Urothelium cell line (cell line): ENCODE measurements around the gene STEAP1B.
"Not testable (repeated sequence)": the region's sequence is repeated elsewhere in the genome, so short reads cannot be mapped to it uniquely, and the experiment has no call there.

Source experiments
- DNase-seq: peaks from one replicate; pipeline ENCODE4 v3.0.0; 2011; ENCODE audit warnings: low spot score, mixed read lengths
- FAIRE-seq: peaks from 2 replicates; lab custom pipeline; 2011; peaks lifted over from hg19 to GRCh38; lab: Jason Lieb, UNC

The STEAP1B gene

DNA sequence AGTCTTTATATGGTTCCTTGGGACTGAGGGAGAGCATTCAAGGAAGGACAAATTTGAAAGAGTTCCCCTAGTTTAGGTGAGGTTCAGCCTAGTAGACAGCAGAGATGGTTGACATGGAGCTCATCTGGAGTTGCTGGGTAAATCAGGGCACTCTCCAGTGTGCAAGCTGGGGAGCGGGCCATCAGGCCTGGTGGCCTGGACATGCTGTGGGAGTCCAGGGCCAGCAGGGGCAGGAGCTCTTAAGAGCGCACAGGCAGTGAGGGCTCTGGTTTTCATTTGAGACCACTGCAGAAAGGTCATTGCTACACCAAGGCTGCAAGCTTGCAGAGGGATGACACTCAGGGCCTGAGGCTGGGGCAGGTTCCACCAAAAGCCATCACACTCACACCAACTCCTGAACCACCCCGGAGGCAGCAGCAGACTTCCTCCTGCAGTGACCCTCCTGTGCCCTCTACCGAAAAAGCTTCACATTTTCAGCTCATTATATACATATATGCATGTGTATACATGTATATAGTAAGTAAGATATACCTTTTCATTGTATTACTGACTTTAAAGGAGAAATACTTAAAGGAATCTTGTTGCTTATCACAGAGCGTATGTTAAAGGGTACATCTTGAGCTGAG, 39.5 kb downstream of the STEAP1B start:
- FAIRE-seq (no peak), DNase-seq (no peak)

DNA sequence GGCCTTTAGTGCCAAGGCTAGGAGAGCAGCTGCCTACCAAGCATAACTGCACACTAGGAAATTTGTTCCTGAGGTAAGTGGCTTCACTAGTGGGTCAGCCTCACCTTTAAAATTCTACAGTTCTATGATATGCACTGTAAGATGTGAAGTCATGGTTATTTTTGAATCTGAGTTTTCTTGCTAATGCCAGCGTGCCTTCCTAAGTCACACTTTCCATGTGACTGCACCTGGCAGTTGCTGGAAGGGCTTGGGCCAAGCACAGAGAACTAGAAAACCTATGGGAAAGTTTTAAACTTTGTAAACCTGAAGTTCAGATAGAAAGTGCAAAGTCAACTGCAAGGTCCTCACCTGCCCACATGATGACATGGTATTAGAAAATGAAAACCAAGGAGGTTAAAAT, 42.5 kb downstream of the STEAP1B start:
- no peak for DNase-seq
- no peak for FAIRE-seq

DNA sequence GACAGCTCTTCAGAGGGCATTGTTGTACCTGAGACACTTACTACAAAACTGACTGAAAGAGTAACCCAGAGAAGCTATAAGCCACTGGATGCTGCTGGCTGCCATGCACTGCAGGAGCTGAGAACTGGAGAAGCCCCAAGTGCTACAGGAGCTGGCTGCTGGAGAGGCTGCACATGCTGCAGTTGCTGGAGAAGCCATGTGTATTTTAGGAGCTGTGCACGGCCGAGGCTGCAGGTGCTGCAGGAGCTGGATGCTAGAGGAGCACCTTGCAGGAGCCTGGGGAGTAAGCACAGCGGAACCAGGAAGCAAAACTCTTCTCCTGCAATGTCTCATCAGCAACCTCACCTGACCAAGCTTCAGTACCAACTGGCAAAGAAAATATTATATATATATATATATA, 45.5 kb downstream of the STEAP1B start:
- FAIRE-seq: no peak
- no peak for DNase-seq

DNA sequence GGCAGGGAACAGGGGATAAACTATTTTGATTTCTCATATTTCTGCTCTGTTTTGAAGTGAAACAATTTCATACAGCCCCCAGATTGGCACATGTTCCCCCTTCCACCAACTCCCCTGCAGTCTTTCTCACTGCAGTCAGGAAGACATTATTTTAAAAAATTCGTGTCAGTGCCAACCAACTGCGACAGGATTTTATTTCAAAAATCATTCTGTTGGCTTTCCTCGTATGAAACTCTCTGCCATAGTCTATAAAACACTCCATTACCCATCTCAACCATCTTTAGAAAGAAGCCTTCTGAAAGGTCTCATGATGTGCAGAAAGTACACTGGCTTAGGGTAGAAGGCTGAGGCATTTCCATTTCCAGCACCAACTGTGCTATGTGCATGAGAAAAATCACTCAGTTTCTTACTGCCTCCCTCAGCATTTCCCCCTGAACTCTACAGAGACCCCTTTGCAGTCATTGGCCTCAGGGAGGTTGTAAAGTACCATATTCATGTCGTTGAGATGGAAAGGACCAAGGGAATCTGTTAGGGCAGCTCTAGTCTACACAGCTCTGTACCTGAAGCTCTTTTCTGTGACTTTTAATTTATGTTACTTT, 46.9 kb downstream of the STEAP1B start:
- DNase-seq (no peak), FAIRE-seq (no peak)

DNA sequence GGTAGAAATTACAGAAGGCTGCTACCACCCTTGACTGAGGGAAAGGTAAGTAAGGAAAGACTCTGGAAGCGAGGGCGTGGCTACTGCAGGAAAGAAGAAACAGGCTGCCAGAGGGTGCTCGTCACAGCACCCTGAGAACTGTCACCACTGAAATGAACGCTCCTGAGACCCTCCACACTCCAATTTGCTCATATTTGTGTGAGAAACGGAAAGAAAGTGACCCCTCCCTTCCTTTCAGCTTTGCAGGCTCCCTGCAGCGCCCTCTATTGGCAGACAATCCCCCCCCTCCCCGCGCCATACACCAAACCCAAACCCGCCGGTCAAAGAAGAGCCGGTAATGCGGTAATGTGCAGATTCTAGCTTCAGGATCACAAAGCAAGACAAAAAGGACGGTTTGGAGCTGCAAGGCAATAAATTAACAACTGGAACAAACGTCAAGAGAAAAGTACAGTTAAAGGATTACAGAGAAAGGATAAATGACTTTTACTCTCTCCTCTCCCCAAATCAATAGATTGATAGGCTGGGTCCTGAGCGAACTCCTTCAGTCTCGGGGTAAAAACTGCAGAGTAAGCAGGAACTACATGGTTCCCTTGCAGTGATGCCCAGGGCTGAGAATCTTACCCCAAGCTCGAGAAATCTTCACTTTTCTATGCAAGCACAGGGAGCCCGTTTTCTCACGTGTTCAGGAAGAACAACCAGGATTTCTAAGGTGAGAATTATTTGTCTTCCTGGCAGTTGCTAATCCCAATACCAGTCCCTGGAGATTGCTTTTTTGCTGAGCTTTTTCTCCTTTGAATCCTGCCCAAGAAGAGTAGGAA, 47.6 kb downstream of the STEAP1B start:
- FAIRE-seq (no peak), DNase-seq (peak; percentile 72)

DNA sequence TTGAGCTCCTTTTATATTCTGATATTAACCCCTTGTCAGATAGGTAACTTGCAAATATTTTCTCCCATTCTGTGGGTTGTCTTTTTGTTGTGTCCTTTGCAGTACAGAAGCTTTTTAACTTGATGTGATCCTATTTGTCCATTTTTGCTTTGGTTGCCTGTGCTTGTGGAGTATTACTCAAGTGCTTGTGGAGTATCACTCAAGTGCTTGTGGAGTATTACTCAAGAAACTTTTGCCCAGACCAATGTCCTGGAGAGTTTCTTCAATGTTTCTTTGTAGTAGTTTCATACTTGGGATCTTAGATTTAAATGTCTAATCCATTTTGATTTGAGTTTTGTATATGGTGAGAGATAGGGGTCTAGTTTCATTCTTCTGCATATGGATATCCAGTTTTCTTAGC, 50.0 kb downstream of the STEAP1B start:
- not testable (repeated sequence) for DNase-seq, FAIRE-seq

DNA sequence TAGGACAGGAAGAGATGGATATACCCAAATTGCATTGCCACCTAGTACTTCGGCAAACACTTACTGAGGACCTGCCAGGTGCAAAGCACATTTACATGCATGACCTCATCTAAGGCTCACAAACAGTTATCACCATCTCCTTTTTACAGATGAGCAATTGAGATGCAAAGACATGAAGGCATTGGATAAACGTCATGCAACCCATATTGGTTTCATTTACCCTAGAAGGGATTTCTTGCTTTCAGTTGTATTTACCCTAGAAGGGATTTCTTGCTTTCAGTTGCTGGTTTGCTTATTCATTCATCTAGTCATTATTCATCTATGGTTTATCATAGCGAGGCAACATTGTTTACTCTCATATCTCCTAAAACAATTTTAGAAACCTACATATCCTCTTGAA, 52.2 kb downstream of the STEAP1B start:
- no peak for FAIRE-seq
- no peak for DNase-seq

DNA sequence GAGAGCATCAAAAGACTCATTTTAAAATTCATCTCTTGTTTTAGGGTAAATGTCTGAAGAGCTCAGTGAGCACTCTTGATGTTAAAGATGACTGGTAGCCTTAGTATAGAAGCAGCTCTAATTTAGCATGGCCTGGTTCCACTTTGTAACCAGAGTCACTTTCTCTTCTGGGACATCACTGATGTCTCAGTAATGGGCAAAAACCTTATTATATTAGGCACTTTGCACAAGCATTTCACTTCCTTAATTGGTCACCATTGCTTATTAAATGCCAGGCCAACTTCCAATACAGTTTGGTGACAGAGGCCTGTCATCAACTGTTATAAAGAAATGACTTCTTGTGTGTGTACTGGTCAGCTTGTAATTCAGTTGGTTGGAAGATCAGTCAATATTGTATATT, 53.0 kb downstream of the STEAP1B start:
- FAIRE-seq: no peak
- no peak for DNase-seq

DNA sequence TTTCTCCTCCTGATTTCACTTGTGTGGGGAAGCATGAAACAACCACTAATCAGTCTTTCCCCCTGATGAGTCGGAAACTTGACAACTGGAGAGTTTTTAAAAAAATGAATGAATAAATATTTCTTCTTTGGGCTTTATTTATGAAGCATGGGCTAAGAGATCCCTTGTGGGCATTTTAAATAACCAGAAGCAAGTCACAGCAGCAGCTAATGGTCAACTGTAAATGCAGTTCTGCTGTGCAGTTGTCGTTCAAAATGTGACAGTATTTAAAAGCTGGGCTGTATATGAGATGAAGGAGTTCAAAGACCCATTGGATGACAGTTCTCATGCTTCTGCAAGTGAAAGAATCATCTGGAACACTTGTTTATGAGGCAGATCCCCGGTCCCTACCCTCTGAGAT, 54.1 kb downstream of the STEAP1B start:
- DNase-seq (no peak), FAIRE-seq (no peak)

DNA sequence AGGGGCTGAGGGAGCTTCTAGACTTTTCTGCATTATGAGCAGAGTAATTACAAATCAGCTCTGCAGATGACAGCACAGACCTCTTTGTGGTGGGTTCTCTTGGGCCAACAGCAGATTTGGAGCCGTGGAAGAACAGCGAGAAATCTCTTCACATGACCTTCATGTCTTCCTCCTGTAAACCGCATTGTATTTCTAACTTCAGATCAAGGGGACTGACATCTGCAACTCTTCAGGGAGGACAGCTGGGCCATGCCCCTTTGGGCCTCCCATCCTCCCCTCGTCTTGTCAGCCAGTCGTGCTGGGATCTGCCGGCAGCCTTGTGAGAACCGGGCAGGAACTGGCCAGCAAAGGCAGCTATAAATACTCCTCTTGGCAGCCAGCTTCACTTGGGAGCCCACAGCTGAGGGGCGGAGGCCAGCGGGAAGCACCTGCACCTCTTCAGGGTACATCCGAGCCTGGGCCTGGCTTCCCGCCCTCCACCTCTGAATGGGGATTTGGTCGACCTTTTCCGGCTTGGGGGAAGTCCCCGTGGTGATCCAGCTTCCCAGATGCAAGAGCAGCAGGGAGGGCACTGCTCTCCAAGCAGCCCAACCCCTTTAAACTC, 54.7 kb downstream of the STEAP1B start:
- no peak for FAIRE-seq
- peak; percentile 51 for DNase-seq

DNA sequence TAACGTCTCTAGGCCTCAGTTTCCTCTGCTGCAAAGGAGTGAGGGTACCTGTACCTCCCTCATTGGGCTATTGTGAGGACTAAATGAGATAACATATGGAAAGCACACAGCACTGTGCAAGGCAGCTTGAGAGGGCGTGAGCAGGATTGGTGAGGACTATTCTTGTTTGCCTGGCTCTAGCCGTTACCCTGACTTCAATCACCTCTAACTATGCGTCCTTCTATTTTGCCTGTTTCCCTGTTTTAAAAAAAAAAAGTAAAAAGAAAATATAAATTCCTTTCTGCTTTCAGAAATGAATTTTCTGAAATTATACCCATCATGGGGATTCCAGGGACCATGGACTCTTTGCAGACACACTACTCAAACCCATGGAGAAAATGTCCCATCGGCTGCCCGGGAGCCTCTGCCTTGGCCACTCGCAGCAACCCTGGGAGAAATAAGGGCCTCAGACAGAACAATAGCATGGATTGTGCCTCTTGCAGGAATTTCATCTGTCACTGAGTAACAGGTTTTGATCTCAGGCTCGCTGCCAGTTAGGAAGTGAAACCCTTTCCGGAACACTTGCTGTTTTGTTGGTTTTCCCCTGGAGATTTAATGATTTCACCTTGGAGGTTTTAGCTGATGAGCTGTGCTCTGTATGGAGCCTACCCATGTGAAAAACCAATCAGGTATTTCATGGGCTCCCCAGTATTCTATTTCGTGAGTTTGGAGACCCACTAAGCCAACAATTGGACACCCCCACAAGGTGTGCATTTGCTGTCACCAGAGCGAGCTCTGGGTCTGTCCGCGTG, 55.6 kb downstream of the STEAP1B start:
- FAIRE-seq (no peak), DNase-seq (peak; percentile 77)

DNA sequence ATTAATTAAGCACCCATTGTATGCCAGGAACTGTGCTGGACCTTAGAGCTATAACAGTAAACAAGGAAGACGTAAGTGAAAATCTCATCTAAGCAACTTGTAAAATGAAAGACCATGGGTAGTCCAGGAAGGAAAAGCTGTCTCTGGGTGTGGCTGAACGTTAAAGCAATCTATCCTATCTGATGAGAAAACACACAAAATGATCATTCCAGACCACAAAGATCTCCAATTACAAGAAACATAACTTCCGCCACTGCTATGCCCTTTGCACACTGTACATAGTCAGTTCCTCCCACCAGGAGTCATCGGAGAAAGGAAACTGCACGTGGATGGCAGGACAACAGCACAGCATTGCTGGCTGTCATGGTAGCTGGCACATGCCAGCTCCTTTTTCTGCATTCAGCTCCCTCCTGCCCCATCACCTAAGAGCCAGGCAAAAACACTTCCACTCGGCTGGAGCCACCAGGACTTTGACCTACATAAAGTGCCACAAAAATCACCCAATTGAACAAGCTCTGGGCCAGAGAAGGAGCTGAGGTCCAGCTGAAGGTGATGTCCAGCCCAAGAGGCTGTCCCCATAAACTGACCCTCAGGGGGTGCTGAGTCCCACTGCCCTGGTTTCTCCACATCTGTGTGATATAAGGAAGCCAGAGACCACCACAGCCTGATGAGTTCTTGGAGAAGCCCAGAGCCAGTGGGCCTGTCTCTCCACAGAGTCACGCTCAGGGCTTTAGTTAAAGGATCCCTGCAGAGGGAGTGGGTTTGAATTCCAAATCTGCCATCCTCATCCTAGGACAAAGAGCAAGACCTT, 56.4 kb downstream of the STEAP1B start:
- DNase-seq (no peak), FAIRE-seq (no peak)

DNA sequence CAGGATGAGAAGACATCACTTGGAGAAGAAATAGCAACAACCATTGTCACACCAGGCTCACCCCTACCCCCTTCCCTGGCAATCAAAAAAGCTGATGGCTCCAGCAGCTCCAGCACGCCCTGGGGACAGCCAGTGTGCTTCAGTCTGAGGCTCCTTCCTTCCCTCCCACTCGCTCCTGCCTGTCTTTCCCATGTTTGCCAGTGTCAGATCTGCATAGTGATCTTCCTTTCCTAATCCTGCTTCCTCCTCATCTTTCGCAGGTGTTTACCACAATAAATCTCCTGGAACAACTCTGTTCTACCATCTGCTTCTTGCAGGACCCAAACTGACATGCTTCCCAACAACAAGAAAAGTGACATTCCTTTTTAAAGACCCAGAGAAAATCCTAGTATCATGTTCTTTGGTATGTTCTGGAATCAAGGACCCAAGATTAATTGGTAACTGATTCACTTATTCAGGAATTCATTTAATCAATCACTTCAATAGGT, 57.1 kb downstream of the STEAP1B start:
- FAIRE-seq: no peak

DNA sequence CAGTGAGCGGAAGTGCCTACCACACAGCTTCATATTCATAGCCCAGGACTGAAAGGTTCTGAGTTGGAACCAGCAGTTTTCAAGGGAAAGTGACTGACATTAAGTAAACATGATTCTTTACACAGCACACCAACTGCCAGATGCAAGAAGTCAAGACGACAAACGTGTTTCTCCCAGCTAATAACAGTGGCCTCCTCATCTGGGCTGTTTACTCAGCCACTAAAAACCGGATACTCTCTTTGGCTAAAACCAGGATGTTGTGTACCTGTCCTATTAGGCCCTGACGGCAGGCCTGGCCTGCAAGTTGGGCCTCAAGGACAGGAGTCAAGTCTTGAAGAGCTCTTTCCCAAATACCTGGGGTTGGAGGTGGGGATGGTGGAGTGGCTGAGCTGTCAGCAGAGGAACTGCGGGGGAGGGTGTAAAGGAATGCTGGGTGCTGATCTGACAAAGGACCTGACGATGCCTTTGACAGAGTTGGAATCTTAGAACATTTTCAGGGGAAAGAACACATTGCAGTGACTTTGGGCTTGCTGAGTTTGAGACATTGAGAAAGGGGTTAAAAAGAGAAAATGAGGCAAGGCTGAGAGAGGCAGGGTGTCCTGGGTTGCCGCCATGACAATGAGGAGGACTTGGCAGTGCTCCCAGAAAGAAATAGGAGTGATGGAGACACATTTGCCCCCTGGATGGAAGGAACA, 57.7 kb downstream of the STEAP1B start:
- FAIRE-seq (no peak), DNase-seq (no peak)

More for the DNA sequence above, 57.1 kb downstream of the STEAP1B start:
- no peak for DNase-seq

DNA sequence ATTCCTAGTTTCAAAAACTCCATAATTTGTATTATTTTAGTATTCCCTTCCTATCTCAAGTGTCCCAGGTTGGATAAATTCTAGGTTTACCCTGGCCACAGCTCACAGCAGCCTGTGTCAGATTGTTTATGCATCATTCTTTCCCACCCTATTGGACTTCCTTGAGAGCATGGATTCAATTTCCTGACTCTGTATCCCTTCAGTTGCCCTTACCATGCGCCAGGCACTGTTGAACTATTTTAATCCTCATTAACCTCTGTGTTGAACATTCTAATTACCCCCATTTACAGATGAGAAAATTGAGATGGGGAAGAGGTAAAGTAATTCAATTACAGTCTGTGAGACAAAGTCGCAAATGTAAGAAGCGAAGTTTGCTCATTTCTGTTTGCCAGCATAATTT, 58.8 kb downstream of the STEAP1B start:
- DNase-seq (no peak), FAIRE-seq (no peak)

DNA sequence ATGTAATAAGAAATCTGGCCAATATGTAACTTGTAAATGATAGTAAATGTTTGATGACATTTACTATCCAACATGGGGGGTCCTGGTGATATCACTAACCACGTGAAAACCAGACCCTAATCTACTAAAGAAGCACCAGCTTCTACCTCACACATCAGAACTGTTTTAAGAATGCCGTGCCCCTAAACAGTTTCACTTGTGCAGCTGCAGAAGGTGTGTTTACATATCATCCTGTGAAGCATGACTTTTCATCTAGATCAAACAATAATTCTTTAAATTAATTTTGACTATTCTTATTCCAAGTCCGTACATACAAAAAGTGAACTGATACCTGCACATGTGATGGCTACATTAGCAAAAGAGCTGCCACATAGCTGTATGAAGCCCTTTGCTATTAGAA, 61.0 kb downstream of the STEAP1B start:
- FAIRE-seq: no peak
- no peak for DNase-seq

DNA sequence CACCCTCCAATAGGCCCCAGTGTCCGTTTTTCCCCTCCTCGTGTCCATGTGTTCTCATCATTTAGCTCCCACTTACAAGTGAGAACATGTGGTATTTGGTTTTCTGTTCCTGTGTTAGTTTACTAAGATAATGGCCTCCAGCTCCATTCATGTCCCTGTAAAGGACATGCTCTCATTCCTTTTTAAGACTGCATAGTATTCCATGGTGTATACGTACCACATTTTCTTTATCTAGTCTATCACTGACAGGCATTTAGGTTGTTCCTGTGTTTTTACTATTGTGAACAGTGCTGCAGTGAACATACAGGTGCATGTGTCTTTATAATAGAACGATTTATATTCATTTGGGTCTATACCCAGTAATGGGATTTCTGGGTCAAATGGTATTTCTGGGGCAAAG, 63.4 kb downstream of the STEAP1B start:
- not testable (repeated sequence) for FAIRE-seq, DNase-seq

DNA sequence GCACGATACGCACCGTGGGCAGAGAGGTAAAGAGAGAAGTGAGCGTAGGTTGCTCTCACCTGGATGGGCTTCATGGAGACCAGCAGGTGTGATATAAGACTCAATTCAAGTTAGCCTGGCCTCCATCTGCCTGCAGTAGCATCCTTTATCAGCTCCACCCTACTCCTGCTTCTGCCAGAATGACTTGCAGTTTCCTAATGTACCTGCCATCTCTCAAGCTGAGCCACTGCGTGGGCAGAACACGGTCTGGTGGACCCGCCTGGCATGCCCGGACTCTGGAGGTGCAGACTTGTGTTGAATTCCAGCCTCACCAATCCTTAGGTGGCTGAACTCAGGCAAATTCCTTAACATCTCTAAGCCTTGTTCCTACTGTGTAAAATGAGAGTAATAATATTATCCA, 64.3 kb downstream of the STEAP1B start:
- no peak for DNase-seq
- FAIRE-seq: no peak

DNA sequence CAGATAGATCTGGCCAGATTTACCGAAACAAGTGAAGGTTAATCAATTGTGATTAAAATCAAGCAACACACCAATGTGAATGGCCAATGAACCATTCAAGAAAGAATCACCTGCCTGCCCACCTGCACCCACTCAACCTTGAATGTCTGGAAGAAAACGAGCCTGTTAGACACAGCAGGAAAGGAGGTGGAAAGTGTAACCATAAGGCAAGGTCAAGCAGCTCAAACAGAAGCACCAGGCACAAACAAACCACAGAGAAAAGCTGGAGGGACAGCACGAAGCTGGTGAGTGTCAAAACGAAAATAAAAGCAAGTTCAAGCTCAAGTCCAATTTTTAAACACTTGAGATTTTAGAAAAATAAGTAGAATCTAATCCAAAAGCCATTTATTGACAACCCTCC, 64.9 kb downstream of the STEAP1B start:
- no peak for FAIRE-seq

More for the DNA sequence above, 64.9 kb downstream of the STEAP1B start:
- no peak for DNase-seq
